Endothelial cell of umbilical vein (primary cell): ENCODE measurements around the gene HPGDS.

Experiments
- EZH2 ChIP-seq: IDR thresholded peaks from 2 replicates; pipeline ENCODE4 v1.6.1; 2012; ENCODE audit warnings: borderline replicate concordance, low read depth, mild to moderate bottlenecking, moderate library complexity, low read length, inconsistent platforms; ENCODE audit not compliant: severe bottlenecking
- POLR2AphosphoS5 ChIP-seq: IDR thresholded peaks from 2 replicates; pipeline ENCODE4 v1.6.1; 2012; ENCODE audit warnings: low read depth, mild to moderate bottlenecking, control low read depth, low read length, moderate library complexity; ENCODE audit not compliant: insufficient read depth
- TF ChIP-seq, protein P1 (sequence below), 2 donors: IDR thresholded peaks; 1 replicate in 1 of 2; 2 replicates in 1 of 2; pipeline ENCODE4 v1.5.1; 2011; ENCODE audit warnings: low read length in 2 of 2, mild to moderate bottlenecking in 2 of 2, moderate library complexity in 2 of 2, control low read depth in 1 of 2, inconsistent platforms in 1 of 2, low read depth in 1 of 2; ENCODE audit not compliant: insufficient read depth in 1 of 2; ENCODE audit errors: extremely low read depth in 1 of 2

- TF ChIP-seq, protein P1, sequence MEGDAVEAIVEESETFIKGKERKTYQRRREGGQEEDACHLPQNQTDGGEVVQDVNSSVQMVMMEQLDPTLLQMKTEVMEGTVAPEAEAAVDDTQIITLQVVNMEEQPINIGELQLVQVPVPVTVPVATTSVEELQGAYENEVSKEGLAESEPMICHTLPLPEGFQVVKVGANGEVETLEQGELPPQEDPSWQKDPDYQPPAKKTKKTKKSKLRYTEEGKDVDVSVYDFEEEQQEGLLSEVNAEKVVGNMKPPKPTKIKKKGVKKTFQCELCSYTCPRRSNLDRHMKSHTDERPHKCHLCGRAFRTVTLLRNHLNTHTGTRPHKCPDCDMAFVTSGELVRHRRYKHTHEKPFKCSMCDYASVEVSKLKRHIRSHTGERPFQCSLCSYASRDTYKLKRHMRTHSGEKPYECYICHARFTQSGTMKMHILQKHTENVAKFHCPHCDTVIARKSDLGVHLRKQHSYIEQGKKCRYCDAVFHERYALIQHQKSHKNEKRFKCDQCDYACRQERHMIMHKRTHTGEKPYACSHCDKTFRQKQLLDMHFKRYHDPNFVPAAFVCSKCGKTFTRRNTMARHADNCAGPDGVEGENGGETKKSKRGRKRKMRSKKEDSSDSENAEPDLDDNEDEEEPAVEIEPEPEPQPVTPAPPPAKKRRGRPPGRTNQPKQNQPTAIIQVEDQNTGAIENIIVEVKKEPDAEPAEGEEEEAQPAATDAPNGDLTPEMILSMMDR (IDR thresholded peaks at IDR 0.05; ENCODE audit: extremely low read depth in 1 of 2, insufficient read depth in 1 of 2, low read depth in 1 of 2, low read length in 2 of 2) = no peak
- TF ChIP-seq EZH2 = no peak
- no peak for TF ChIP-seq POLR2AphosphoS5
These were observed 35.4 kb upstream of the HPGDS start for GRCh38 chr4:94378047-94378446.
